EH (cell line): Measurements from ENCODE around the gene MEX3D.
A peak's percentile ranks its signal among the peaks of the same experiment; 100 is the strongest.

Source experiments
- DNase-seq: peaks from one replicate; pipeline ENCODE4 v3.0.0-alpha.2; 2015; ENCODE audit warnings: low read depth

MEX3D gene

DNA sequence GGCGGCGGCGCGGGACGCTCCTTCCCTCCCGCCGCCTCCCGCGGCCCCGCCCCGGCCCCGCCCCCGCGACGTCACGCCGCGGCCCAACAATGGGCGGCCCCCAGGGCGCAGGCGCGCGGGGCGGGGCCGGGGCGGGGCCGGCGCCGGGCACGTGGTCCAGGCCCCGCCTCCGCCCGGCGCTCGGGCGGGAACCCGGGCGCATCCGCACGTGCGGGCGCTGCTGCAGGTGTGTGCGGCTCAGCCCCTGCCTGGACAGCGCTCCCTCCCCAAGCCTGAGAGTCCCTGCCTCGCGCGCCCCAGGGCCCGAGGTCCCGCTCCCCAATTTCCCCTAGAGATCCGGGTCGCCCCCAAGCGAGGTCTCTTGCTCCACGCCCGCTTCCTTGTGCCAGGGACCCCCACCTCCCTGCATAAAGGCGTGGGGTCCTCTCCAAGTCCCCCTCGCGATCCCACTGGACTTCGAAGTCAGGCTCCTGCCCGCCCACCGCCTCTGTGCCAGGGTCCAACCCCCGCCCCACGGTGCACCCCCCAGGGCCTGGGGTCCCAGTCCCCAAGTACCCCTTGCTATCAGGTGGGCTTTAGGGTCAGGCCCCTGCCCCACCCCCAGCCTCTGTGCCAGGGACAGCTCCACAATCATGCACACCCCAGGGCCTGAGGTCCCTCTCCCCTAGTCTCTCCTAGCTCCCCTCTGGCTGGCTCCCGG, at the start of gene MEX3D:
TSS of gene MEX3D (minus strand) at position 6 of the 700 bp plus-strand sequence. CDS start 267 bp downstream, outside the sequence.
- DNase-seq: peak; percentile 76

DNA sequence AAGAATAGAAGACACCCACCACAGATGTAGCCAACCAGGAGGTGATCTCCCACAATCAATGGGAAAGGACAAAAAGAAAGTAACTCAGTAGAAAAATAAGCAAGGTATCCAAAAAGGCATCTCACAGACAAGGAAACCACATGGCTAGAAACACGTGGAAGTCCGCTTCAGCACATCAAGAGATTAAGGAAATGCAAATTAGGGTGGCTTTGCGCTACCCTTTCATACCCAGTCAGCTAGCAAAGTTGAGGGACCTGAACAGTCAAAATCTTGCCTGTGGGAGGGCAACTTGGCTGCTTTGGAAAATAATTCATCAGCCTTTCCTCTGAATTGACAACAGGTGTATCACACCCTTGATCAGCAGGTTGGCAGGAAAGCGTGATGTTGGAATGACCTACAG, 48.8 kb upstream of the MEX3D start:
- no peak for DNase-seq

DNA sequence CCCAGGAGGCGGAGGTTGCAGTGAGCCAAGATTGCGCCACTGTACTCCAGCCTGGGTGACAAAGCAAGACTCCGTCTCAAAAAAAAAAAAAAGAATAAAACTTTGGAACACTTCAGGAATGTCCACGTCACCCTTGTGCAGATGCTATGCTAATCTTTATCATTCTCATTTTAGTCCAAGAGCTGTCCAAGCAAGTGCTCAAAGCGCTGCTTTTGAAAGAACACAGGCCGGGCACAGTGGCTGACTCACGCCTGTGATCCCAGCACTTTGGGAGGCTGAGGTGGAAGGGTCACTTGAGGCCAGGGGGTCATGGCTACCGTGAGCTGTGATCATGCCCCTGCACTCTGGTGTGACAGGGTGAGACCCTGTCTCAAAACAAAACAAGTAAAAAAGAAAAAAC, 48.3 kb upstream of the MEX3D start:
- DNase-seq: peak; percentile 27

DNA sequence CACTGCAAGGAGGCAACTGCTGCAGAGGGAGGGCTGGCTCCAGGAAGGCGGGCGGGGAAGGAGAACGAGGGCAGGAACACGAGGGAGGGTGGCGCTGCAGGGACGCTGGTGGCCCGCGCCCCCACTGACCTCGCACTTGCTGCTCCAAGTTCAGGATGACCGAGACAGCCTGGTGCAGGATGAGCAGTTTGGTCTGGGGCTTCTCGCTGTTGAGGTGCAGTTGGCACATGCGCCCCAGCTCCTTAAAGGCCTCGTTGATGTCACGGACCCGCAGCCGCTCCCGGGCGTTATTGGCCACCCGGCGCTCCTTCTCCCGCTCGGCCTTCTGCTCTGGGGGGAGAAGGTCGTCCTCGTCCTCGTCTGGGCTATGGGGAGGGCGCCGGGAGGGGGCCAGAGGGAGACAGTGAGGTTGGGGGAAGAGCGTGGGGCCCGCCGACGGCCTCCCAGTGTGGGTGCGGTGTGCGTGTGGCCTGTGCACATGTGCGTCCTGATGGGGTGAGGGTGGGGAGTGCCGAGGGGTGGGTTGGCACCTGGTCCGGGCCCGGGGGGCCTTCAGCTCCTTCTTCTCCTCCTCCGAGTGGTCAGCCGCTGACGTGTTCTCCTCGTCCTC, 47.1 kb upstream of the MEX3D start:
- no peak for DNase-seq

DNA sequence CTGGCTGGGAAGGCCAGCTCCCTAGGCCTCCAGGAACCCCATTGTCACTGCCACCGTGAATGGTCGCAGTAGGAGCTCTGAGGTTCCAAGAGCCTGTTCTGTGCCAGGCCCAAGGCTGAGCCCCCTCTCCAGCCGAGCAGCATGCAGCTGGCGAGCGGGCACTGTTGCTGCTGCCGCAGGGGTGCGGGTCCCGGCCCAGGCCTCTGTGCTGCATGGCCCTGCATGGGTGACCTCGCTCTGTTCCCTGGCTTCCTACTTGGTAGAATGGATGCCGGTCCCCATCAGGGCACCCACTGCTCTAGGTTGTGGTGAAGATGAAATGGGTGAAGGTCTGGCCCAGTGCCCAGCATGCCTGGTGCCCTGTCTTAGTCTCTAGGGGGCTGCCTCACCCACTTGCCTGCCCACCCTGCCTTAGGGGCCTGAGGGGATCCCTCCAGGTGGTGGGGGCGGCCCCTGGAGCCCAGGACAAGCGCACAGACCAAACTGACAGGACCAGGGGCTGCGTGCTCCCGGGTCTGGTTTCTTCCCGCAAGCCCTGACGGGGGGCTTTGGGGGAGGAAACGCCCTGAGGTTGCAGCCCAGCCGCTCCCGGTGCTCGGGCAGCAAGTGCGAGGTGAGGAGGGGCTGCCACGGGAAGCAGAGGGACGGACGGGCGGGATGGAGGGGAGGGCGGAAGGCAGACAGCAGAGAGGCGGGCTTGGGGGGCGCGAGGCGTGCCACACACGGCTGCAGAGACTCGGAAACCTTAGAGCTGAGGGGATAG, 45.9 kb upstream of the MEX3D start:
- no peak for DNase-seq

DNA sequence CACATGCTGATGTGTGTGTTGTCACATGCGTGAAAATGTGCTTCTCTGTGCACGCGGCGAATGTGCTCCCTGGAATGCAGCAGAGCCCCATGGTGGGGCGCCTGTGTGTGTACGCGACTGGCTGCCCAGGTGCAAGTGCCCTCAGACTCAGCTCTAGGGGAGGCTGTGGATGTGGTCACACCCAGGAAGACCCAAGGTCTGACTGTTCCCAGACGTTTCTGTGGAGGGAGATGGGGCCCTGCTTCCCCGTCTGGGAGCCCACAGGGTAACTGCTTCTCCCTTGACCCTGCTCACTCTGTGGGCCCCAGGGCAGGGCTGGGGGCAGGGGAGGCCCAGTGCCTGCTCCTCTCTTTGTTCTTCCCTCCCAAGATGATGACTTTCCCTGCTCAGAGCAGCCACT, 45.0 kb upstream of the MEX3D start:
- DNase-seq: no peak

DNA sequence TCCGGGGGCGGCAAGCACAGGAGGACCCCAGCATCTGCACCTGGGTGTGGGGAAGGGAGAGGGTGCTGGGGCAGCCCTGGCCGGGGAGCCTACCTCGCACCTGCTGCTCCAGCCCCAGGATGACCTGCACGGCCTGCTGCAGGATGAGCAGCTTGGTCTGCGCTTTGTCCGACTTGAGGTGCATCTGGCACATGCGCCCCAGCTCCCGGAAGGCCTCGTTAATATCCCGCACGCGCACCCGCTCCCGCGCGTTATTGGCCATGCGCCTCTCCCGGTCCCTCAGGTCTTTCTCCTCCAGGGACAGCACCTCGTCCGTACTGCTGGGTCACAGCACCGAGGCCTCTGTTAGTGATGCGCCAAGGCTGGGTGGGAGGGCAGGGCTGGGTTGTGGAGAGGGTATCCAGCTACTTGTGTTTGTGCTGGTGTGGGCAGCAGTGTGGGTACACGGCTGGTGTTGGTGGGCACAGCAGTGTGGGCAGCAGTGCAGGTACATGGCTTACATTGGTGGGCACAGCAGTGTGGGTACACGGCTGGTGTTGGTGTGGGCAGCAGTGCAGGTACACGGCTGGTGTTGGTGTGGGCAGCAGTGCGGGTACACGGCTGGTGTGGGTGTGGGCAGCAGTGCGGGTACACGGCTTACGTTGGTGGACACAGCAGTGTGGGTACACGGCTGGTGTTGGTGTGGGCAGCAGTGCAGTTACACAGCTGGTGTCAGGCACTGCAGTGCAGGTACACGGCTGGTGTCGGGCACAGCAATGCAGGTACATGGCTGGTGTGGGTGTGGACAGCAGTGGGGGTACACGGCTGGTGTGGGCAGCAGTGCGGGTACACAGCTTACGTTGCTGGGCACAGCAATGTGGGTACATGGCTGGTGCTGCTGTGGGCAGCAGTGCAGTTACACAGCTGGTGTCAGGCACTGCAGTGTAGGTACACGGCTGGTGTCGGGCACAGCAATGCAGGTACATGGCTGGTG, 44.3 kb upstream of the MEX3D start:
- DNase-seq: no peak

DNA sequence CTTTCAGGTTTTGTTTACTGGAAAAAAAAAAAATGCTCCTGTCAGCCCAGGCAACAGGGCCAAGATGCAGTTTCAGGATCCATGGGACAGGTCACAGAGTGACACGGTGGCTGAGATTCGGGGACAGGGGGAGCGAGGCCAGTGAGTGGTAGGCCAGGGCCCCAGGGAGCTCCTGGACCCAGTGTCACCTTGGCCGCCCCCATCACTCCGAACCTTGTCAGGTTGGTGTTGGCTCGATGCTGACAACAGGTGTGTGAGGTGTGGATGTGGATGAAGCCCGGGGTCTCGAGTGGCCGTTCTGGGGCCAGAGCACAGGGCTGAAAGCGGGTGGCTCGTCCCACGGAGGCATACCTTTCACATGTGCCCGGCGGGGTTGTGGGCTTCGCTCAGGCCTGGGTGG, 43.2 kb upstream of the MEX3D start:
- no peak for DNase-seq

DNA sequence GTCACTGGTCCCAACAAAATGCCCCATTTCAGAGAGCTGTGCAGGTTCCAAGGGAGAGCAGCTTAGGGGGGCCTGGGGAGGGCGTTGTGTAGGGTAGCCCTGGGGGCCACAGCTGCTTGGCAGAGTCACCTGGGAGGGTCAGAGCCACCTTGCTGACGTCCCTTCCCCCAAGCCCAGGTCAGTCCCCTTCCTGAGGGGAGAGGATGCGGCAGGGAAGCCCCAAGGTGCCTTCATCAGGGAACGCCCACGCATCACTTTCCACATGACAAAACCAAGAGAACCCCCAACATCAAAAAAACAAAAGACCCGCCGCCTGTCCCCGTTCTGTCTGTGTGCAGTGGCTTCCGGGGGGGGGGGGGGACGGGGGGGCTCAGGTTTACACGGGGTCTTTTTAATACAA, 42.5 kb upstream of the MEX3D start:
- no peak for DNase-seq

DNA sequence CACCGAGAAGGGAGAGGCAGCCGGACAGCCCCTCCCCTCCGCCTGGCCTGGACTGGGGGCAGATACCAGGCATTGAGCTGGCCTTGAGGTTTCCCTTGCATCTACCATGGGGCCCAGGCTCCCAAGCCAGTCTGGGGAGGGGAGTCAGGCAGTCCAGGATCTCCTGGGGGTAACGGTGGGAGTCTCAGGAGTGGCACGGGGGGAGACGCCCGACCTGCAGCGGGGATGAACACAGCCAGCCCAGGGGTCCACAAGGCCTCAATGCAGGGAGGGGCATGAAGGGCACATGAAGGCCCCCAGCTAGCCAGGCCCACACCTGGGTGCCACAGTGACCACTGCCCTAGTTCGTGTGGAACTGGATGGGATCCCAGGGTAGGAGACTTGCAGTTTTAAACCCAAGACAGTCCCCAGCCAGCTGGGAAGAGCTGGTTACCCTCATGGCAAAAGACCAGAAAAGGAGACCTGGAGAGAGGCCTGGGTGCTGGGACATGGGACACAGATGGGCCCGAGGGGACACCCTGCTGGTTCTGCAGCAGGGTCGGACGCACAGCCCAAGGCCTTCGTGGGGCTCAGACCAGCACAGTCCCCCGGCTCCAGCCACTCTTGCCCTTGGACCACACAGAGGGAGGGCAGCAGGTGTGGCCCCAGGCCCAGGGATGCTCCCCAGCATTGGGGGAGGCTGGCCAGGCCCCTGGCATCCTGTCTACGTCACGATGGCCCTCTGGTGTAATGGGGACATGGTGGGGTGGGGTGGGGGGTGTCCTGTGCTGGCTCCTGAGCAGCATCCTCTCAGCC, 41.8 kb upstream of the MEX3D start:
- DNase-seq: no peak

DNA sequence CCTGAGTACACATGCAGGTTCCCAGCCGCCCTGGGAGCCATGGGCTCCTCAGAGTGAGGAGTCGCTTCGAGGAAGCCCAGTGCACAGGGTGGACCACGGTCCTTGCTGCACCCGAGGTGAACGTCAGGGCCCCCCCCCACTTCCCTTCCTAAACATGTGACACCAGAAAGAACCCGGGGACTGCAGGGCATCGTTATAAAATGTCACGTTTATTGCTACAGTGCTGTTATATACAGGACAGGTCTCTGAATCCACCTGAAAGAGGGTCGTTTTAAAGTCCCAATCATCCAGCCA, 40.9 kb upstream of the MEX3D start:
- no peak for DNase-seq

DNA sequence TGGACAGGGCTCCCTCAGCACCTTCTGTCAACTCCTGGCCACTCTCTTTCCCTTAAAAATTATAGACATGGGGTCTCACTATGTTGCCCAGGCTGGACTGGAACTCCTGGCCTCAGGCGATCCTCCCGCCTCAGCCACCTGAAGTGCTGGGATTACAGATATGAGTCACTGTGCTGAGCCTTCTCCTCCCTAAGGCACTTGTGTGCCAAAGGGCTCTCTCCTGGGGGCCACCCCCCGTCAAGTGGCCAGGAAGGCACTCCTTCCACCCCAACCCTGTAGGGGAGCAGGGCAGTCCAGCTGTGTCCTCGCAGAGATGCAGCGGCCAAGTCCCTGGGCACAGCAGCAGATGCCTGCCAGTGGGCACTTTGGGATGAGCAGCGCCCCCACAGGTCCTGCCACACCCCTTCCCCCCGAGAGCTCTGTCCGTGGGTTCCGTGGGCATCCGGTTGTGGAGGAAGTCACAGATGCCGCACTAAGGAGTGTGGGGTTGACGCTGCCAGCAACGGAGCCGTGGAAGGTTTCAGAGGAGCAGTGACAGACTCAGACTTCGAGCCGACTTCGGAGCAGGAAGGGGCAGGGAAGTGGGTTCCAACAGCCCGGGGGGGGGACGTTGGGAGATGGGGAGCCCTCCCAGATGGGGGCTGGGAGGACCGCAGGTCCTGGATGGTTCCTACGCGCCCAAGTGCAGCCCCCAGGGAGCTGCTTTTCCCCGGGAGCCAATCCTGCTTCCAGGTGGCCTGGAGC, 40.4 kb upstream of the MEX3D start:
- DNase-seq: peak; percentile 31

DNA sequence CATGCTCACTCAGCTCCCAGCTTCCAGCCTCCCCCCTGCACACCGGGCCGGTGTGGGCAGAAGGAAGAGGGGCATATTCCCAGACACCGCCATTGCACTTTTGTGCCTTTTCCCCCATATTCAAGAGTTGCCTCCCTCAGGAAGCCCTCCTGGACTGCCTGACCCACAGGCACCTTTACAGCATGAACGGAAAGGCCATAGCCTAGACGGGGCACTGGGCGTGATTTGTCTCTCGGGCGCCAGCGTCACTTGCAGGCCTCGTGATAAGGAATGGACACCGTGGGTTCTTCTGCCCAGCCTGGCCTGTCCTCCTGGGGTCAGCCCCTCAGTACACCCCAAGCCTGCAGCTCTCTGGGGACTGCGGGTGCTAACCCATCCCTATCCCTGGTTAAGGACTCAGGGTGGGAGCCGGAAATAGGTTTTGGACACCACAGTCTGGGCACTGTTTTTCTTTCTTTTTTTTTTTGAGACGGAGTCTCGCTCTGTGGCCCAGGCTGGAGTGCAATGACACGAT, 38.1 kb upstream of the MEX3D start:
- DNase-seq: no peak

DNA sequence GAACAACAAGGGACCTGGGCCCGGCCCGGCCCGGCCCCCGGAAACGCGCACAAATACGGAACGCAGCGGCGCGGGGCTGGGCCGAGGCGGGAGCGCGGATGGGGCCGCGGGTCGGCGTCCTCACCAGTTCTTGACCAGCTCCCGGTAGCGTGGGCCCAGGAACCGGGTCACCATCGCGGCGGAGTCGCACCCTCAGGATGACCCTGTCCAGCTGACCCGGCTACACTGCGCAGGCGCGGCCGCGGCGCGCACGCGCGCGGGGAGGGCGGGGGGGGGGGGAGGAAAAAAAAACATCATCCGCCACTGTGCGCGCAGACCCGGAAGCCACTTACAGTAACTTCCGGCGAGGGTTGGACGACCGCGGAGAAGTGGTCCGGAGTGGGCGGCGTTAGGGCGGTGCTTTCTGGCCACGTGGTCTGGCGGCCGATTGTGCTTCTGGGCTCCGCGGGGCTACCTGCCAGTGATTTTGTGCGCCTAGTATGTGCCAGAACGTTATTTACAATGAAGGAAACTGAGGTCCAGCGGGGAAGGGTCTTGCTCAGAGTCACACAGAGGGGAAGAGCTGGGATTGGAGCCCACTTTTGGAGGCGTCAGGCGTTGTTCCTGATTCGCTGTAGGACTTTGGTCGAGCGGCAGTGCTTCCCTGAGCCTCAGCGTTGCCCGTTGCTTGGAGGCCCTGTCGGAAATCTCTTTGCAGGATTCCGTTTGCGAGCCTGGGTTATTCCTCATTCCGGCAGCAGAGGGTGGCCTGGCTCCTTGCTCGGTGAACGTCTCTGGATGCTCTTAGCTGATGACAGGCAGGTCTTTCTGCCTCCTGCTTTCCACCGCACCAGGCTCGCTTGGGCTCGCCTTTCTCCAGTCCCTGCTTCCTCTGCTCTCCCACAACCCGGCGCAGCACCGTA, 37.4 kb upstream of the MEX3D start, which contains the start of gene UQCR11:
TSS of gene UQCR11 (minus strand) at position 227 of the 902 bp plus-strand sequence. CDS start at position 174, 53 bp downstream.
- peak; percentile 96 for DNase-seq

DNA sequence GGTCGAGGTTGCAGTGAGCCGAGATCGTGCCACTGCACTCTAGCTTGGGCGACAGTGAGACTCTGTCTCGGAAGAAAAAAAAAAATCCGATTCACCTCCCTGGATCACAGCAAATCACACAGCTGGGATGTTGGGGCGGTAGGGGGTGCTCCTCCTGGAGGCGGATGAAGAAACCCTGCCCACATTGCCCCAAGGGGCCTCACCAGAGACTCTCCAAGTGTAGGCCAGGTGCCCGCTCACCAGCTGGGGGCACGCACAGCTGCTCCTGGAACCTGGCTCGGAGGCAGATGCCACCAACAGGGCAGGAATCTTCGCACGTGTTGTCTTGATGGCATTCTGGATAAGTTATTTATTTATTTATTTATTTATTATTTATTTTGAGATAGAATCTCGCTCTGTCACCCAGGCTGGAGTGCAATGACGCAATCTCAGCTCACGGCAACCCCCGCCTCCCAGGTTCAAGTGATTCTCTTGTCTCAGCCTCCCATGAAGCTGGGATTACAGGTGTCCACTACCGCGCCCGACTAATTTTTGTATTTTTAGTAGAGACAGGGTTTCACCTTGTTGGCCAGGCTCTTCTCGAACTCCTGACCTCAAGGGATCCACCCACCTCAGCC, 34.1 kb upstream of the MEX3D start:
- no peak for DNase-seq

DNA sequence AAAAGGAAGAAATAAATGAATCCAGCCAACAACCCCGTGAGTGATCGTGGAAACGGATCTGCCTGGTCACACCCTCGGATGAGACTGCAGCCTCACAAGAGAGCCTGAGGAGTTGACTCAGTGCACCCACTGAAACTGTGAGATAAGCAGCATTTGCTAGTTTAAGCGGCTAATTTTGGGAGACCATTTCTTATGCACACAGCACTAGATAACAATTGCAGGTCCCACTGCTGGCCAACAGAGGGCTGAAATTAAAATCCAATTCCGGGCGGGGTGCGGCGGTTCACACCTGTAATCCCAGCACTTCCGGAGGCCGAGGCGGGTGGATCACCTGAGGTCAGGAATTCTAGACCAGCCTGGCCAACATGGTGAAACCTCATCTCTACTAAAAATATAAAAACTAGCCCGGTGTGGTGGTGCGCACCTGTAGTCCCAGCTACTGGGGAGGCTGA, 33.5 kb upstream of the MEX3D start:
- no peak for DNase-seq

DNA sequence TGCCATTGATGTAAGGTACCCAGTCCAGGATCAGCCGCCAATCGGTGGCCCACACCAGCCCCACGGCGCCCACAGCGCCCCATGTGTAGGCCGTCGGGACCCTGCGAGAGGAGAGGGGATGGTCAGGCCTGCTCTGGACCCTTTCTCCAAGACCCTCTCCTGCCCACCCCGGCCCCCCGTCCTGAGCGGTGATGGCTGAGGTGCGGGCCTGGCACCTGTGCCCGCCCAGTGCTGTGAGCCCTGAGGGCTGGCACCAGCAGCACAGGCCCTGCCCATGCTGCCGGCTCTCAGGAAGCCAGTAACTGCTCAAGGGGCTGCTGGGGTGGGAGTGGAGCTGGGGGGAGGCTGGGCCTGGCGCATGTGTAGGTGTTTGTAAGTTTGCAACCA, 31.3 kb upstream of the MEX3D start:
- no peak for DNase-seq

DNA sequence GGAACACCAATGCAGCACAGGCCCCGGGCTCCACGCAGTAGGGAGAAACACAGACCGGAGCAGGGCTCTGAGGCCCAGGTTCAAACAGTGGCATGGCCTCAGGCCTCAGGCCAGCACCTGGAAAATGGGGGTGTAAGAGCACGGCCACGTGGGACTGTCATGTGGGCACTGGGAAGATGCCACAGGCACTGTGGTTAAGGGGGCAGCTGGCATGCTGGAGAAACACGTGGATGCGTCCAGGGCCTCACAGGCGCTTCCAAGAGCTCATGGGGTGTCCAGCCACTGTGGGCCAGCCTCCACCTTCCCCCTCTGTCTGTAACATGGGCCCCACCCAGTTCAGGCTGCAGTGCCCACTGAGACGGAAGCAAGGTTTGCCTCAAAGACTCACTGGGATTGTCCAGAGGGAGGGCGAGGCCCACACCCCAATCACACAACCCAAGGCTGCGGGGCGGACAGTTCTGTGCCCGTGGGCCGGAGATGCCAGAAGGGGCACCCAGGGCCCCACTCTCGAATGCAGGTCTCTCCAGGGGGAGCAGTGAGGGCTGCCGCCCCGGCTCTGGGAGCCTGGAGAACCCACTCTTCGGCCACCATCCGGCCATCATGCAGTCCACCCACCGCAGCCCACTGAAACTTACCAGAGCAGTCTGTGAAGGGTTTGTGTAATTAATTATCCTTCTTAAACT, 30.8 kb upstream of the MEX3D start:
- DNase-seq: no peak
